GM12878 (cell line): Measurements from ENCODE around the gene UBE3B. TPM values are rescaled to one million over a fixed set of nuclear protein-coding genes. Genes with fewer than 3 reads are reported as not detected.

Experiments
- ATAC-seq: fragments of 200-7000 bp; cut with Tn5 transposase; 3 replicates; pipeline ENCODE4 v1.9.1; 2020; ENCODE audit warnings: mild to moderate bottlenecking, moderate library complexity
- BruUV-seq: library from RNA; stranded (reverse); fragments of 400-500 nt; replicated peaks from 2 replicates; lab custom pipeline; 2021; lab: Mats Ljungman, UMichigan
- CTCF ChIA-PET: fragments of 300-600 bp; sonication (Branson Sonifier 250); formaldehyde crosslinking; extraction: SDS; loops from one replicate; lab custom pipeline; 2021; ENCODE audit warnings: inconsistent platforms; lab: Yijun Ruan, JAX
- POLR2A ChIA-PET: fragments of 350-600 bp; formaldehyde crosslinking; extraction: SDS; loops from one replicate; lab custom pipeline; 2021; ENCODE audit warnings: inconsistent platforms; lab: Charles Lee
- RAD21 ChIA-PET: fragments of 300-600 bp; sonication (Branson Sonifier 250); formaldehyde crosslinking; loops from one replicate; lab custom pipeline; 2023; ENCODE audit warnings: antibody characterized with exemption; ENCODE audit not compliant: unreplicated experiment; lab: Charles Lee
- SMC1A ChIA-PET: fragments of 300-600 bp; sonication (Branson Sonifier 250); formaldehyde crosslinking; loops from one replicate; lab custom pipeline; 2023; ENCODE audit not compliant: unreplicated experiment, uncharacterized antibody; lab: Charles Lee
- DNase-seq: peaks from one replicate; pipeline ENCODE4 v3.0.0-alpha.2; 2011; ENCODE audit warnings: low read depth, low spot score
- FAIRE-seq: peaks from 3 replicates; lab custom pipeline; 2011; peaks lifted over from hg19 to GRCh38; lab: Jason Lieb, UNC
- H2AFZ ChIP-seq: 2 replicates; pipeline ENCODE4 v1.6.0; 2011; ENCODE audit warnings: low read depth, low read length, control low read depth; ENCODE audit not compliant: control insufficient read depth
- H3K27ac ChIP-seq: 2 replicates; pipeline ENCODE4 v1.5.1; 2011; ENCODE audit warnings: control low read depth; ENCODE audit not compliant: control insufficient read depth, insufficient read depth
- H3K27me3 ChIP-seq, 2 experiments: replicated peaks in 1 of 2; 2 replicates each; pipeline versions ENCODE4 v1.6.0 to v1.6.1; 2011; ENCODE audit warnings: low read length in 1 of 2; ENCODE audit not compliant: control insufficient read depth in 2 of 2, insufficient read depth in 2 of 2
- H3K36me3 ChIP-seq, 2 experiments: 2 replicates each; pipeline ENCODE4 v1.5.1; 2011; ENCODE audit warnings: low read length in 1 of 2; ENCODE audit not compliant: control insufficient read depth in 2 of 2, insufficient read depth in 2 of 2
- H3K4me1 ChIP-seq: 2 replicates; pipeline ENCODE4 v1.6.1; 2011; ENCODE audit warnings: mild to moderate bottlenecking, low read length, moderate library complexity, mixed read lengths; ENCODE audit not compliant: control insufficient read depth, insufficient read depth
- H3K4me2 ChIP-seq: 2 replicates; pipeline ENCODE4 v1.6.0; 2011; ENCODE audit warnings: control low read depth; ENCODE audit not compliant: control insufficient read depth, insufficient read depth
- H3K4me3 ChIP-seq: fragments of 200-600 bp; sonication (generic); 2 replicates; pipeline ENCODE4 v1.5.1; 2016
- H3K79me2 ChIP-seq: 2 replicates; pipeline ENCODE4 v1.6.0; 2011; ENCODE audit warnings: low read length; ENCODE audit not compliant: control insufficient read depth, insufficient read depth
- H3K9ac ChIP-seq: 2 replicates; pipeline ENCODE4 v1.8.0; 2011; ENCODE audit warnings: low read length, control low read depth, mixed read lengths; ENCODE audit not compliant: control insufficient read depth, insufficient read depth
- H3K9me3 ChIP-seq: replicated peaks from 3 replicates; pipeline ENCODE4 v1.5.1; 2011; ENCODE audit warnings: mild to moderate bottlenecking, low read length; ENCODE audit not compliant: control insufficient read depth, insufficient read depth
- H4K20me1 ChIP-seq: 2 replicates; pipeline ENCODE4 v1.6.0; 2011; ENCODE audit not compliant: control insufficient read depth, insufficient read depth
- BRCA1 ChIP-seq: IDR thresholded peaks from 2 replicates; pipeline ENCODE4 v1.6.1; 2011; ENCODE audit warnings: low read depth, low read length, improper control_type of control experiment
- CBFB ChIP-seq: IDR thresholded peaks from 2 replicates; pipeline ENCODE4 v1.6.1; 2016; ENCODE audit warnings: antibody characterized with exemption, low read depth
- DPF2 ChIP-seq: fragments of 450-650 bp; IDR thresholded peaks from 2 replicates; pipeline ENCODE4 v1.6.1; 2017; ENCODE audit warnings: mild to moderate bottlenecking
- EZH2 ChIP-seq: IDR thresholded peaks from 2 replicates; pipeline ENCODE4 v1.6.1; 2012; ENCODE audit warnings: low read depth, mild to moderate bottlenecking, control low read depth, inconsistent platforms, low read length, borderline replicate concordance; ENCODE audit not compliant: control insufficient read depth
- HDAC6 ChIP-seq: fragments of 200-600 bp; sonication (generic); IDR thresholded peaks from one replicate; pipeline ENCODE4 v1.8.0; 2017; ENCODE audit warnings: antibody characterized with exemption; ENCODE audit not compliant: unreplicated experiment
- MEF2B ChIP-seq: fragments of 450-650 bp; IDR thresholded peaks from 2 replicates; pipeline ENCODE4 v1.6.1; 2018; ENCODE audit warnings: mild to moderate bottlenecking, moderate library complexity; ENCODE audit not compliant: partially characterized antibody, poor library complexity, severe bottlenecking
- NR2C2 ChIP-seq: IDR thresholded peaks from 2 replicates; pipeline ENCODE4 v1.6.1; 2011; ENCODE audit warnings: borderline replicate concordance, low read depth; ENCODE audit not compliant: control insufficient read depth, insufficient read length
- PML ChIP-seq: IDR thresholded peaks from 2 replicates; pipeline ENCODE4 v1.6.1; 2012; ENCODE audit warnings: low read length, inconsistent platforms
- SIN3A ChIP-seq: IDR thresholded peaks from 2 replicates; pipeline ENCODE4 v1.6.1; 2012; ENCODE audit warnings: low read depth, low read length, improper control_type of control experiment
- SMAD5 ChIP-seq: IDR thresholded peaks from 2 replicates; pipeline ENCODE4 v1.6.1; 2016; ENCODE audit warnings: antibody characterized with exemption, low read depth
- SP1 ChIP-seq: IDR thresholded peaks from one replicate; pipeline ENCODE4 v1.6.1; 2011; ENCODE audit warnings: low read depth, low read length
- SUPT20H ChIP-seq: IDR thresholded peaks from 2 replicates; pipeline ENCODE4 v1.6.1; 2011; ENCODE audit warnings: low read depth, mild to moderate bottlenecking, low read length, moderate library complexity, borderline replicate concordance; ENCODE audit not compliant: control insufficient read depth
- SUZ12 ChIP-seq: fragments of 200-600 bp; sonication (generic); IDR thresholded peaks from one replicate; pipeline ENCODE4 v1.6.1; 2018; ENCODE audit warnings: antibody characterized with exemption, mild to moderate bottlenecking; ENCODE audit not compliant: unreplicated experiment
- TAF1 ChIP-seq: IDR thresholded peaks from 2 replicates; pipeline ENCODE4 v1.6.1; 2011; ENCODE audit warnings: mild to moderate bottlenecking, low read depth, low read length, borderline replicate concordance
- ZBED1 ChIP-seq: IDR thresholded peaks from 2 replicates; pipeline ENCODE4 v1.6.1; 2016; ENCODE audit warnings: borderline replicate concordance
- ZZZ3 ChIP-seq: IDR thresholded peaks from 2 replicates; pipeline ENCODE4 v1.6.1; 2011; ENCODE audit warnings: low read depth; ENCODE audit not compliant: control insufficient read depth, insufficient read length
- WGBS: methylation state at CpG from one replicate; pipeline ENCODE4 v1.1.6; 2016; ENCODE audit warnings: low lambda C conversion rate; ENCODE audit not compliant: insufficient replicate concordance, insufficient coverage; ENCODE audit errors: missing lambda C conversion rate; 5-methylcytosine and 5-hydroxymethylcytosine counted together
- in situ Hi-C: fragments of 300-500 bp; cut with MboI; formaldehyde crosslinking; loops from 9 replicates; pipeline ENCODE4 v1.14.3; 2018; ENCODE audit warnings: mixed read lengths
- intact Hi-C: fragments of 100-400 bp; cut with micrococcal nuclease; formaldehyde crosslinking; loops from one replicate; pipeline ENCODE4 v1.14.2; 2022; ENCODE audit not compliant: unreplicated experiment
- polyA plus RNA-seq, 11 experiments: library from polyadenylated mRNA; depleted of rRNA in 4 of 11; unstranded in 6 of 11; stranded (reverse) in 5 of 11; fragments of >200 nt; fragmentation: Nextera tagmentation in 4 of 11; fragmentation: Illumina TruSeq in 1 of 11; extraction: Ambion mirVana in 4 of 11; extraction: Trizol in 1 of 11; gene quantifications; 1 replicate in 1 of 11; 2 replicates in 10 of 11; pipeline versions ENCODE4 v1.2.1 to v1.2.3, GENCODE V29; 2011 to 2016; ENCODE audit warnings: inconsistent platforms in 2 of 11, missing spikeins in 2 of 11, low read depth in 1 of 11
- total RNA-seq, 4 experiments: library from RNA; depleted of rRNA in 3 of 4; stranded (reverse); fragments of >200 nt in 3 of 4; fragmentation: Illumina TruSeq in 1 of 4; extraction: Trizol in 1 of 4; gene quantifications; 2 replicates each; pipeline versions ENCODE4 v1.2.1 to v1.2.3, GENCODE V29; 2013 to 2021
- TF ChIP-seq, protein P1 (sequence below): fragments of 450-650 bp; IDR thresholded peaks from 2 replicates; pipeline ENCODE4 v1.6.1; 2017; ENCODE audit warnings: borderline replicate concordance
- TF ChIP-seq, protein P2 (sequence below): IDR thresholded peaks from 2 replicates; pipeline ENCODE4 v1.6.1; 2011; ENCODE audit warnings: low read depth, mild to moderate bottlenecking, low read length, moderate library complexity, borderline replicate concordance; ENCODE audit errors: extremely low read depth
- TF ChIP-seq, protein P3 (sequence below): IDR thresholded peaks from 2 replicates; pipeline ENCODE4 v1.6.1; 2011; ENCODE audit warnings: borderline replicate concordance, low read depth, mild to moderate bottlenecking, moderate library complexity, mixed read lengths, low read length; ENCODE audit not compliant: insufficient read depth; ENCODE audit errors: extremely low read length

Gene UBE3B
- total and polyA plus RNA-seq, 10 of the 15 experiments (the other 5 are each of a cell fraction or from before 2014, with no cell fraction given) = 7.4 to 25.3 (median 17.1) TPM

DNA sequence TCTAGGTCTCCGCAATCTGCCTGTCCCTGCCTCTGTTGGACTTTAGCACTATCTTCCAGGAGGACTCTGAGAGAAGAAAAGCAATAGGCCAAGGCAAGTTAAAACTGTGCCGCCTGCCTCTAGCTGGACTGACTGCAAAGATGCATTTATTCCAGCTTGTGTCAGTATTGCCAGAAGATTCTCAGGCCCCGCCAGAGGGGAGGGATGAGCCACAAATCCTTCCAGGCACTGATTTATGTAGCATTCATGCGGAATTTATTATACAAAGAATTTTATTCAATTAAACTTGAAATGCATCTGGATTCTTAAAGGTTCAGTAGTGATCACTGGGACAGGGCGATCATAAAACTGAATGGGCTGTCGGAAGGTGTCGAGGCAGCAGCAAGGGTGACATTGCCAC lies 76.0 kb downstream of the UBE3B start:
- Histone ChIP-seq H3K27me3 (no peaks in the 10 kb centered on the region), H3K9ac (no peak overlapping the region), H4K20me1 (no peaks in the 10 kb centered on the region), H3K4me1 (no peaks in the 10 kb centered on the region), H3K9me3 (no peaks in the 10 kb centered on the region), H3K4me3 (no peak overlapping the region), H3K27ac (no peak overlapping the region), H2AFZ (no peak overlapping the region), H3K4me2 (no peak overlapping the region), H3K79me2 (no peaks in the 10 kb centered on the region), H3K36me3 (no peaks in the 10 kb centered on the region)
- FAIRE-seq (no peak), ATAC-seq (no peak), DNase-seq (no peak)
- ChIA-PET POLR2A (no interaction called here), CTCF (interaction anchor here (1.0 to 1.6 kb wide), 3 partner anchors 20 to 222 kb away, joined by 4 to 5 read pairs (median 4); partner anchors contain the start of genes MMAB and MVK), RAD21 (no interaction called here), SMC1A (interaction anchor here (0.6 kb wide), 1 partner anchor 688 kb away, joined by 3 read pairs; no protein-coding TSS in a partner anchor)
- intact Hi-C loops = no loop called here
- no peak for TF ChIP-seq BRCA1
- TF ChIP-seq SUZ12 = no peak
- TF ChIP-seq, protein P1, sequence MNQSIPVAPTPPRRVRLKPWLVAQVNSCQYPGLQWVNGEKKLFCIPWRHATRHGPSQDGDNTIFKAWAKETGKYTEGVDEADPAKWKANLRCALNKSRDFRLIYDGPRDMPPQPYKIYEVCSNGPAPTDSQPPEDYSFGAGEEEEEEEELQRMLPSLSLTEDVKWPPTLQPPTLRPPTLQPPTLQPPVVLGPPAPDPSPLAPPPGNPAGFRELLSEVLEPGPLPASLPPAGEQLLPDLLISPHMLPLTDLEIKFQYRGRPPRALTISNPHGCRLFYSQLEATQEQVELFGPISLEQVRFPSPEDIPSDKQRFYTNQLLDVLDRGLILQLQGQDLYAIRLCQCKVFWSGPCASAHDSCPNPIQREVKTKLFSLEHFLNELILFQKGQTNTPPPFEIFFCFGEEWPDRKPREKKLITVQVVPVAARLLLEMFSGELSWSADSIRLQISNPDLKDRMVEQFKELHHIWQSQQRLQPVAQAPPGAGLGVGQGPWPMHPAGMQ = no peak
- no peak for TF ChIP-seq HDAC6
- TF ChIP-seq SMAD5 = no peak
- no peak for TF ChIP-seq SP1
- TF ChIP-seq SUPT20H = no peak
- no peak for TF ChIP-seq NR2C2
- TF ChIP-seq, protein P2, sequence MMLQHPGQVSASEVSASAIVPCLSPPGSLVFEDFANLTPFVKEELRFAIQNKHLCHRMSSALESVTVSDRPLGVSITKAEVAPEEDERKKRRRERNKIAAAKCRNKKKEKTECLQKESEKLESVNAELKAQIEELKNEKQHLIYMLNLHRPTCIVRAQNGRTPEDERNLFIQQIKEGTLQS = no peak
- TF ChIP-seq TAF1 = no peak
- TF ChIP-seq, protein P3, sequence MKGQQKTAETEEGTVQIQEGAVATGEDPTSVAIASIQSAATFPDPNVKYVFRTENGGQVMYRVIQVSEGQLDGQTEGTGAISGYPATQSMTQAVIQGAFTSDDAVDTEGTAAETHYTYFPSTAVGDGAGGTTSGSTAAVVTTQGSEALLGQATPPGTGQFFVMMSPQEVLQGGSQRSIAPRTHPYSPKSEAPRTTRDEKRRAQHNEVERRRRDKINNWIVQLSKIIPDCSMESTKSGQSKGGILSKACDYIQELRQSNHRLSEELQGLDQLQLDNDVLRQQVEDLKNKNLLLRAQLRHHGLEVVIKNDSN = no peak
- TF ChIP-seq EZH2 = no peak
- no peak for TF ChIP-seq PML
- TF ChIP-seq ZZZ3 = no peak
- TF ChIP-seq SIN3A = no peak
- no peak for TF ChIP-seq MEF2B
- no peak for TF ChIP-seq CBFB
- no peak for TF ChIP-seq ZBED1
- TF ChIP-seq DPF2 = no peak
- in situ Hi-C loops = no loop called here
- WGBS = 78% methylated on average over 7 of the region's 7 CpGs
- no TSS peak for BruUV-seq
